Brain microvascular endothelial cell (primary cell): Measurements from ENCODE around the gene C3.

Experiments
- DNase-seq: peaks from one replicate; pipeline ENCODE4 v3.0.0-alpha.2; 2020
- H3K27ac ChIP-seq: fragments of 250-450 bp; sonication (Bioruptor Pico); 2 replicates; pipeline ENCODE4 v1.5.1; 2020; ENCODE audit warnings: mild to moderate bottlenecking, moderate library complexity
- H3K27me3 ChIP-seq: fragments of 250-450 bp; sonication (Bioruptor Pico); replicated peaks from 2 replicates; pipeline ENCODE4 v1.5.1; 2020; ENCODE audit warnings: mild to moderate bottlenecking
- H3K36me3 ChIP-seq: fragments of 250-450 bp; sonication (Bioruptor Pico); replicated peaks from 2 replicates; pipeline ENCODE4 v1.5.1; 2020; ENCODE audit warnings: mild to moderate bottlenecking
- H3K4me3 ChIP-seq: 2 replicates; pipeline ENCODE4 v1.5.1; 2011; ENCODE audit warnings: low read depth, mild to moderate bottlenecking, control low read depth, low read length, moderate library complexity
- in situ Hi-C: cut with HindIII; loops from 2 replicates; pipeline ENCODE4 v1.10.0; 2017; ENCODE audit warnings: low sequenced_read_pairs, low pct_ligation_motif_present
- TF ChIP-seq, protein P1 (sequence below): IDR thresholded peaks from 2 replicates; pipeline ENCODE4 v1.5.1; 2011; ENCODE audit warnings: low read depth, mild to moderate bottlenecking, moderate library complexity, low read length, control low read depth, inconsistent platforms; ENCODE audit errors: missing control alignments

The C3 gene

DNA sequence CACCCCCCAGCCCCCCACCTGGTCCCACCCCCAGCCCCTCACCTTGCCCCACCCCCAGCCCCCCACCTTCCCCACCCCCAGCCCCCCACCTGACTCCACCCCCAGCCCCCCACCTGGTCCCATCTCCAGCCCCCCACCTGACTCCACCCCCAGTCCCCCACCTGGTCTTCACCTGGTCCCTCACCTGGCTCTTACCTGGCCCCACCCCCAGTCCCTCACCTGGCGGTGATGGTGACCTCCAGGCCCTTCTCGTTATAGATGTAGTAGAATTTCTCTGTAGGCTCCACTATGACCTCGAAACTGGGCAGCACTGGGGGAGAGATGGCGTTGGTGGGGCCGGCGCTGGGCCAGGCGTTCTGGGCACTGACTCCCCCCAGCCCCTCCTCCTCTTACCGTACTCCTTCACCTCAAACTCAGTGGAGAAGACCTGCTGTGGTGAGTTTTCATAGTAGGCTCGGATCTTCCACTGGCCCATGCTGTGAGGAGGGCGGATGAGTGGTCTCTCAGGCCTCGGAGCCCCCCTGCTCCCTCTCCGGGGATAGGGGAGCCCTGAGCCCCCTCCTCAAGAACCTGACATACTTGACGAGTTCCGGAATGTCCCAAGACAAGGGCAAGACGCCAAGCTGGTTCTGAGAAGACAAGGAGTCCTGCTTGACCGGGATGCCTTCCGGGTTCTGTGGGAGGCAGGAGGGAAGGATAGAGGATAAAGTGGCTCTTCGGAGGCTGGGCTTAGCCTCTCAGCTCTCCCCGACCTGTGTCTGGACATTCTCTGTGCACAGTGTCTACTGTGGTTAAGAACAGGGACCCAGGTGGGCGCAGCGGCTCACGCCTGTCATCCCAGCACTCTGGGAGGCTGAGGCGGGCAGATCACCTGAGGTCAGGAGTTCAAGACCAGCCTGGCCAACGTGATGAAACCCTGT is 6.4 kb downstream of the C3 start:
- Histone ChIP-seq H3K27me3 (peaks cover 8% of the 10 kb centered on the region), H3K27ac (no peak overlapping the region), H3K4me3 (no peak overlapping the region), H3K36me3 (no peaks in the 10 kb centered on the region)
- in situ Hi-C loops = no loop called here
- TF ChIP-seq, protein P1, sequence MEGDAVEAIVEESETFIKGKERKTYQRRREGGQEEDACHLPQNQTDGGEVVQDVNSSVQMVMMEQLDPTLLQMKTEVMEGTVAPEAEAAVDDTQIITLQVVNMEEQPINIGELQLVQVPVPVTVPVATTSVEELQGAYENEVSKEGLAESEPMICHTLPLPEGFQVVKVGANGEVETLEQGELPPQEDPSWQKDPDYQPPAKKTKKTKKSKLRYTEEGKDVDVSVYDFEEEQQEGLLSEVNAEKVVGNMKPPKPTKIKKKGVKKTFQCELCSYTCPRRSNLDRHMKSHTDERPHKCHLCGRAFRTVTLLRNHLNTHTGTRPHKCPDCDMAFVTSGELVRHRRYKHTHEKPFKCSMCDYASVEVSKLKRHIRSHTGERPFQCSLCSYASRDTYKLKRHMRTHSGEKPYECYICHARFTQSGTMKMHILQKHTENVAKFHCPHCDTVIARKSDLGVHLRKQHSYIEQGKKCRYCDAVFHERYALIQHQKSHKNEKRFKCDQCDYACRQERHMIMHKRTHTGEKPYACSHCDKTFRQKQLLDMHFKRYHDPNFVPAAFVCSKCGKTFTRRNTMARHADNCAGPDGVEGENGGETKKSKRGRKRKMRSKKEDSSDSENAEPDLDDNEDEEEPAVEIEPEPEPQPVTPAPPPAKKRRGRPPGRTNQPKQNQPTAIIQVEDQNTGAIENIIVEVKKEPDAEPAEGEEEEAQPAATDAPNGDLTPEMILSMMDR = no peak
- no peak for DNase-seq

DNA sequence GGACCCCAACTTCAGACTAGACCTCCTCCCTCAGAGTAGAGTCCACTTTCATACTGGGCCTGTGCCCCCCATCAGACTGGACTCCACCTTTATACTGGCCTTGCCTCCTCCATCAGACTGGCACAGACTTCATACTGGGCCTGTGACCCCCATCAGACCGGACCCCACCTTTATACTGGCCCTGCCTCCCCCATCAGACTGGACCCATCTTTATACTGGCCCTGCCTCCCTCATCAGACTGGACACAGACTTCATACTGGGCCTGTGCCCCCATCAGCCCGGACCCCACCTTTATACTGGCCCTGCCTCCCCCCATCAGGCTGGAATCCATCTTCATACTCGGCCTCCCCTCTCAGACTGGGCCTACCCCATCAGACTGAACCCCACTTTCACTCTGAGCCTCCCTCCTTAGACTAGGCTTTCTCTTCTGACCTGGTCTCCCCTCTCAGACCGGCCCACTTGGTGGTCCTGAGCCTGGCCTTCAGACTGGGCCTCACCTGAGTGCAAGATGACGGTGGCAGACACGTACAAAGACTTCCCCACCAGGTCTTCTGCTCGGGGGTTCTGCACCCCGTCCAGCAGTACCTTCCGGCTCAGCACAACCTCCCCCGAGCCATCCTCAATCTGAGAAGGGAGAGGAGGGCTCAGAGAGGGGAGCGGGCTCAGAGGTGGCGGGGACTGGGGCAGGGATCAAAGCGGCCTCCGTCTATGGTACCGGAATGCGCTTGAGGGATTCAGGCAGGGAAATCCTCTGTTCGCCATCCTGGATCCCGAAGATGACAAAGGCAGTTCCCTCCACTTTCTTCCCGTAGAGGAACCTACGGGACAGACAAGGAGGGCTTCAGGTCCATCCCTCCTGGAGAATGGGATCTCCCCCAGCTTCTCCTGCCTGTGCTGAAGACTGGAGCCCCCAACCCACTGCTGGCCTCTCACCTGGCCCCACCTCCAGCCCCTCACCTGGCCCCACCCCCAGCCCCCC is 7.5 kb downstream of the C3 start:
- TF ChIP-seq, protein P1 = no peak
- H3K27ac ChIP-seq = no peak overlapping the region
- in situ Hi-C loops = no loop called here
- H3K4me3 ChIP-seq = no peak overlapping the region
- H3K27me3 ChIP-seq = peaks cover 9% of the 10 kb centered on the region
- DNase-seq = no peak
- H3K36me3 ChIP-seq = no peaks in the 10 kb centered on the region

DNA sequence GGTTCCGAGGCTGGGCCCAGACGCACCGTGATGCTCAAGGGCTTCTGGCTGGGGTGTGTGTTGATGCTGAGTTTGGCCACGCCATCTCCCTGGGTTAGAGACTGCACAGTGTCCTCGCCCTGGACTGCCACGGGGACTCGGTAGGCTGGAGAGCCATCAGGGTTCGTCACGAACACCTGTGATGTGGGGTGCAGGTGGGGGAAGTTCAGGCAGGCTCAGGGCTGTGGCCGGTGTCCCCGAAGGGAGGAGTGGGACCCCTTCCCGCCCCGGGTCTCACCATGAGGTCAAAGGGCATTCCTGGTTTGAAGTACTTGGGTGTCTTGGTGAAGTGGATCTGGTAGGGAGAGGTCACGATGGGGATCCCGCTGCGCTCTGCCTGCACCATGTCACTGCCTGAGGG is 8.2 kb downstream of the C3 start:
- no peaks in the 10 kb centered on the region for H3K36me3 ChIP-seq
- in situ Hi-C loops = no loop called here
- H3K27ac ChIP-seq = no peak overlapping the region
- TF ChIP-seq, protein P1 = no peak
- H3K4me3 ChIP-seq = no peak overlapping the region
- DNase-seq = no peak
- H3K27me3 ChIP-seq = peaks cover 9% of the 10 kb centered on the region

DNA sequence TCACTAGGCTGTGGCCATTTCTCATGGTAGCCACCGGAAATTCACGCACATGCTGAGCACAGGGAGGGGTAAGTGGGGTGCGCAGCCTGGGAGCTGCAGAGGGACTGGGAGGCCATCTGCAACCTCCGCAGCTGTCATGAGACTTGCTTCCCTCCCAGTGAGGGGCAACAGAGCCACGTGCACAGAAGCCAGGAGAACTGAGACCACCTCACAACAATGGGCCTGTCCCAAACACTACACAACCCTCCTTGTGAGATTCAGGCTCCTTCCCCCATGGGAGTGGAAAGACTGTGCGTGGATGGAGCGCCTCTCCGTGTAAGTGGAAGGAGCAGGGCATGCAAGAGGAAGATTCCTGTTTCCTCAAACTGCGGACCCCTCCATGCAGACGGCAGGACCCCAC is 8.8 kb downstream of the C3 start:
- in situ Hi-C loops = no loop called here
- Histone ChIP-seq H3K36me3 (no peaks in the 10 kb centered on the region), H3K27me3 (peaks cover 9% of the 10 kb centered on the region), H3K4me3 (no peak overlapping the region), H3K27ac (no peak overlapping the region)
- TF ChIP-seq, protein P1 = no peak
- DNase-seq = no peak

DNA sequence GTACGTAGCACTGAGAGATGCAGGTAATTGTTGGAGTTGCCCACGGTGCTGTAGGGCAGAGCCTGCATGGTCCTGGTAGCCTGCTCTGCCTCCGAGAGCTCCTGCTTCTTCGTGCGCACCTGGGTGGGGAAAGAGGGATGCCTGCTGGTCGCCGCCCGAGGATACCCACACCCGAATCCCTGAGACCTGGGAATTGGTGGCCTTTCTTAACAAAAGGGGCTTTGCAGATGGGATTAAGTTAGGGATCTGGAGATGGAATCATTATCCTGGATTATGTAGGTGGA is 9.4 kb downstream of the C3 start:
- Histone ChIP-seq H3K27ac (no peak overlapping the region), H3K36me3 (no peaks in the 10 kb centered on the region), H3K27me3 (peaks cover 9% of the 10 kb centered on the region), H3K4me3 (no peak overlapping the region)
- TF ChIP-seq, protein P1 = no peak
- DNase-seq = no peak
- in situ Hi-C loops = no loop called here
